Activated T-cell treated with anti-CD3 and anti-CD28 coated beads, Interleukin-2, amount 50 U/mL, for 4 hours (primary cell): ENCODE results near the gene HMGCS1. TPM values are rescaled to one million over a fixed set of nuclear protein-coding genes. Genes with fewer than 3 reads are reported as not detected.
A peak's percentile ranks its signal among the peaks of the same experiment; 100 is the strongest.
"Not testable (repeated sequence)": the region's sequence is repeated elsewhere in the genome, so short reads cannot be mapped to it uniquely, and the experiment has no call there.

Experiments
- ATAC-seq, 2 donors: fragments of 200-7000 bp; cut with Tn5 transposase; one replicate each; pipeline ENCODE4 v1.10.0; 2021
- DNase-seq: peaks from one replicate; pipeline ENCODE4 v3.0.0-alpha.2; 2020
- H3K27me3 Mint-ChIP-seq: one replicate; pipeline ENCODE4 v1.8.0; 2021; ENCODE audit warnings: low read depth, mixed read lengths
- H3K36me3 Mint-ChIP-seq: one replicate; pipeline ENCODE4 v1.8.0; 2022; ENCODE audit warnings: mixed read lengths; ENCODE audit not compliant: insufficient read depth
- H3K4me1 Mint-ChIP-seq: one replicate; pipeline ENCODE4 v1.8.0; 2021; ENCODE audit warnings: low read depth, mixed read lengths
- H3K4me3 Mint-ChIP-seq: one replicate; pipeline ENCODE4 v1.8.0; 2021; ENCODE audit warnings: mild to moderate bottlenecking, moderate library complexity, mixed read lengths
- H3K9me3 Mint-ChIP-seq: one replicate; pipeline ENCODE4 v1.8.0; 2021; ENCODE audit warnings: mixed read lengths
- total RNA-seq, 3 donors: library from RNA; stranded (reverse); gene quantifications; one replicate each; pipeline ENCODE4 v1.2.1, GENCODE V29; 2021

HMGCS1 gene
- total RNA-seq, 3 donors from 2014 or later = 96.5 to 122 (median 106) TPM

DNA sequence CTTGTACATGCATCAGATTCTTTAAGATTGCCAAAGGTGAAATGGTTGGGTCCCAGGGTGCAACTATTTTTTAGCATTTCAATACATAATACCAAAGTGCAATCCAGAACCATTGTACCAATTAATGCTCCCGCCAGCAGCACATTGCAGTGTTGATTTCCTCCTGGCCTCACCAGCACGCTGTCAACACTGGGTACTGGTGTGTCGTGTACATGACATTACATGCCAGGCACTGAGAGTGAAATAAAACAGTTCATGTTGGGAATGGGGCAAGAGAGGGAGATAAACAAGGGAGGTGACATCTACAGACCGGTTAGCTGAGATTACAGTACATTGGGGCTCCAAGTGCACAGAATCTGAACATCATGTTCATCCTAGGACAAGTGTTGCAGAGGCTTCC lies 37.8 kb downstream of the HMGCS1 start:
- peaks cover 17% of the 10 kb centered on the region for H3K27me3 Mint-ChIP-seq
- no peak overlapping the region for H3K4me3 Mint-ChIP-seq
- H3K36me3 Mint-ChIP-seq = no peaks in the 10 kb centered on the region
- ATAC-seq (no peak), DNase-seq (no peak)
- no peaks in the 10 kb centered on the region for H3K4me1 Mint-ChIP-seq
- no peaks in the 10 kb centered on the region for H3K9me3 Mint-ChIP-seq

DNA sequence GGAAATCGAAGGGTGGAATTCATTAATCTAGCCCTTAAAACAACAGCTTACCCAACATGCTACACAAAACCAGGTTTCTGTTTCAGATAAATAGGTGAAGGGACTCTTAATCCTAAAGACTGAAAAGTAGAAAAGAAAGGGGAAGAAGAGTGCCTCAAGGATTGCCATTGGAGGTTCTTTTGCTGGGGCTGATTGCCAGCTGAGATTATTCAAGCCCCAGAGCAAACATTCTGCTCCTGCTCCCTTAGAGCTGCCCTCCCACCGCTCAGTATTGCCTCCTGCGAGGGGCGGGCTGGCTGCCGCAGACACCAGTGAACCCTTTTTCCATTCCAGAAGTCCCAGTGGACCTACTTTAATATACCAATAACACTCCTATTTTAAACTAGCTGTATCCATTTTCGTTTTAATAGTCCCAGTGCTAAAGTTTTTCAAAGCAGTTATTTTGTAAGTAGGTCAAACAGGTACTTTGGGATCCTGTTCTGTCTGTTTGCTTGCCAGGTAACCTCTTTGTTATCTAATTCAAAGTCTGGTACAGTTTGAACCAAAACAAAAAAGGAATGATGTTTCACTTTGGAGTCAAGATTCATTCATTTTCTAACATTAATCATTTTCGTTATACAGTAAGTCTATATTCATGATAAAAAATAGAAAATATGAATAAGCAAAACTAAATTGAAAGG lies 38.6 kb downstream of the HMGCS1 start:
- Mint-ChIP-seq H3K4me1 (no peaks in the 10 kb centered on the region), H3K9me3 (no peaks in the 10 kb centered on the region), H3K36me3 (no peaks in the 10 kb centered on the region), H3K4me3 (no peak overlapping the region), H3K27me3 (peaks cover 22% of the 10 kb centered on the region)
- ATAC-seq = no peak
- no peak for DNase-seq

DNA sequence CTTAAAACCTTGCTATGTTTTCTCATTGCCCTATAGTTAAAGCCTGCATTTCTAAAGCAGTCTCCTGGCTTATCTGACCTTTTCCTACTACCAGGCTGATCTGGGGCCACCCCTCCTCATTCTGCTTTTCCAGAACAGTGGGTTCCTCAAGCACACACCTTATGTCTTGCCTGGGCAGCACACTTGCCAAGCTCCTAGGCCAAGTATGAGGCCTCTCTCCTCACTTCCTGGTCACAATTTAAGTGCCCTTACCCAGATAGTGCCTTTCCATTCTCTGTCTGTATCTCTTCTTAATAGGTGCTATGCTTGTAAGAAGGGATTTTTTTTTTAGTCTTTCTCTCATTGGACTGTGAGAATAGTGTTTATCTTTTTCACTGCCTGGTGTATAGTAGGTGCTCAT lies 39.7 kb downstream of the HMGCS1 start:
- DNase-seq (no peak), ATAC-seq (no peak)
- Mint-ChIP-seq H3K27me3 (peaks cover 24% of the 10 kb centered on the region), H3K36me3 (no peaks in the 10 kb centered on the region), H3K9me3 (no peaks in the 10 kb centered on the region), H3K4me1 (no peaks in the 10 kb centered on the region), H3K4me3 (no peak overlapping the region)

DNA sequence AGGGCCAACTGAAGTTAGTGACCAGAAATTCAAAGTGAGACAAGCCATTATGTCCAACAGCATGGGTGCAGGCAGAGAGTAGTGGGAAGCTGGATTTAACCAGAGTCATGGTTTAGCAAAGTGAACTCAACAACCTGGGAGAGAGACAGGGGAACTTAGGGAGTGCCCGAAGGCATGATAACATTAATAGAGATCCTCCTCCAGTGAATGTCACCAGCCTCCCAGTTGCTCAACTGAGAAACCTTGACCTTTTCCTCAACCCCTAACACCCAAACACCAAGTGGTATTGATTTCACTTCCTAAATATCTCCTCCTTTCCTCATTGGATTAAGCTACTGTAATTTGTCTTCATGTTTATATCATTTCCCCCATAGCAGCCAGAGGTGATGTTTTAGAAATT lies 42.6 kb downstream of the HMGCS1 start:
- Mint-ChIP-seq H3K4me1 (peaks cover 3% of the 10 kb centered on the region), H3K27me3 (peaks cover 35% of the 10 kb centered on the region), H3K9me3 (peaks cover 12% of the 10 kb centered on the region), H3K36me3 (peaks cover 1% of the 10 kb centered on the region), H3K4me3 (no peak overlapping the region)
- DNase-seq (no peak), ATAC-seq (no peak)

DNA sequence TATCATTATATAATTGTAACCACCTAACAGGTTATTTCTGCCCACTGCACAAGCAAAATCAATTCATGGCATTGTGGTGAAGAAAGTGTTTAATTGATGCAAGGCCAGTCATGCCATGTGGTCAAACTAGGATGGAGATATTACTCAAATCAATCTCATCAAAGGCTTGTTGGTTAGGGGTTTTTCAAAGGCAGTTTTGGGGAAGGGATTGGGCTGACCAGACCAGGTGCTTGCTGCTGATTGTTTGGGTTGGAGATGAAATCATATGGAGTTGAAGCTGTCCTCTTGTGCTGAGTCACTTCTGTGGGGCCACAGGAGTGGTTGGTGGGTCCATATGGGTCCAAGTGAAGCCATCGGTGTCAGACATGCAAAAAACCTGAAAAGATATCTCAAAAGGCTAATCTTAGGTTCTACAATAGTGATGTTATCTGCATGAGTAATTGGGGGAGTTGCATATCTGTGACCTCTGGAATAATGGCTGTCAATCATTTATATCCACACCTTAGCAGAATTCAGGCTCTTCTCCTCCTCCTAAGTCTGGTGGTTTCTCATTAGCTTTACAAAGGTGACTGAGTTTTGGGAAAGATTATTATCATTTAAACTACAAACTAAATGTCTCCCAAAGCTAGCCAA lies 44.9 kb downstream of the HMGCS1 start:
- peaks cover 12% of the 10 kb centered on the region for H3K9me3 Mint-ChIP-seq
- DNase-seq (no peak), ATAC-seq (no peak)
- peaks cover 45% of the 10 kb centered on the region for H3K27me3 Mint-ChIP-seq
- peaks cover 3% of the 10 kb centered on the region for H3K4me1 Mint-ChIP-seq
- H3K36me3 Mint-ChIP-seq = peaks cover 1% of the 10 kb centered on the region
- H3K4me3 Mint-ChIP-seq = no peak overlapping the region

DNA sequence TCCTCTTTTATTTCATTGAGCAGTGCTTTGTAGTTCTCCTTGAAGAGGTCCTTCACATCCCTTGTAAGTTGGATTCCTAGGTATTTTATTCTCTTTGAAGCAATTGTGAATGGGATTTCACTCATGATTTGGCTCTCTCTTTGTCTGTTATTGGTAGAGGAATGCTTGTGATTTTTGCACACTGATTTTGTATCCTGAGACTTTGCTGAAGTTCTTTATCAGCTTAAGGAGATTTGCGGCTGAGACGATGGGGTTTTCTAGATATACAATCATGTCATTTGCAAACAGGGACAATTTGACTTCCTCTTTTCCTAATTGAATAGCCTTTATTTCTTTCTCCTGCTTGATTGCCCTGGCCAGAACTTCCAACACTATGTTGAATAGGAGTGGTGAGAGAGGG lies 50.9 kb downstream of the HMGCS1 start:
- peaks cover 29% of the 10 kb centered on the region for H3K27me3 Mint-ChIP-seq
- H3K4me3 Mint-ChIP-seq = not testable (repeated sequence)

DNA sequence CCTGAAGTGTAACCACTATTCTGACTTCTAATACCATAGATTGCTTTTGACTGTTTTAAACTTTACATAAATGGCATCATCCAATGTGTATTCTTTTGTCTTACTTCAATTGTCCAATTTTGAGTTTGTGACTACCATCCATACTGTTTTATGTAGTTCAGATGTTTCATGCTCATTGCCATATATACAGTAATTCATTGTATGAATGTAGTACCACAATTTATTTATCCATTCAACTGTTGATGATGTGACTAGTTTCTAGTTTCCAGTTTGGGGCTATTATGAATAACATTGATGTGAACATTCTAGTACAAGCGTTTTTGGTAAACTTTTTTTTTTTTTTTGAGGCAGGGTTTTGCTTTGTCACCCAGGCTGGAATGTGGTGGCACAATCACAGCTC lies 55.1 kb downstream of the HMGCS1 start:
- no peak for DNase-seq
- Mint-ChIP-seq H3K27me3 (peaks cover 23% of the 10 kb centered on the region), H3K4me1 (no peaks in the 10 kb centered on the region), H3K36me3 (no peaks in the 10 kb centered on the region), H3K4me3 (no peak overlapping the region), H3K9me3 (no peaks in the 10 kb centered on the region)
- no peak for ATAC-seq

More for the DNA sequence above, 50.9 kb downstream of the HMGCS1 start:
- not testable (repeated sequence) for H3K4me1 Mint-ChIP-seq, H3K36me3 Mint-ChIP-seq, H3K9me3 Mint-ChIP-seq, DNase-seq, ATAC-seq

DNA sequence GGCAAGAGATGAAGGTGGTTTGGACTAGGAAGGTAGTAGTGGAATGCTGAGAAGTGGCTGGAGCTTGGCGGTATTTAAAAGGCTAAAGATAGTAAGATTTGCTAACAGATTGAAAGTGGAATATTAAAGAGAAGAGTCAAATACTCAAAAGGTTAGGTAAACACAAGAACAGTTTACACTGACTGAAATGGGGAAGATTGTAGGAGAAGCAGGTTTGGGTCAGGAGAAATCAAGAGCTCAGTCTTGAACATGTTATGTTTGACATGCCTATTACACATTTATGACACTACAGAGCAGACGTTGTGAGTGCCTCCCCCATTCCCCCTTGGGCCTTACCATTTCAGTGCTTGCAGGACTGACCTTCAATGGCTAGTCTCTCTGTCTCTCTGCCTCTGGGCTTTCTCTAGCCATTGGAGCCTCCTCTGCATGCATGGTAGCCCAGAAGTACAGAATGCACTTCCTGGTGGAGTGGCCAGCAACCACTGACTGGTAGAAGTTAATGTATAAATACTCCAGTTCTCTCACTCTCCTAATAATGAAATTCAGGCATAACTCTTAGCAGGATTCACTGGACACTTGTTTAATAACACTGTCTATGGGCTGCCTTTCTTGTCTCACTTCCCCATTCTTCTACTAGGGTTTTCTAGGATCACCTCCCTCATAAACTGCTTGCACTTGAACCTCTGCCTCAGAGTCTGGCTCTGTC lies 56.8 kb downstream of the HMGCS1 start:
- Mint-ChIP-seq H3K4me1 (no peaks in the 10 kb centered on the region), H3K9me3 (no peaks in the 10 kb centered on the region), H3K36me3 (no peaks in the 10 kb centered on the region), H3K4me3 (no peak overlapping the region), H3K27me3 (peaks cover 18% of the 10 kb centered on the region)
- ATAC-seq (no peak), DNase-seq (no peak)

DNA sequence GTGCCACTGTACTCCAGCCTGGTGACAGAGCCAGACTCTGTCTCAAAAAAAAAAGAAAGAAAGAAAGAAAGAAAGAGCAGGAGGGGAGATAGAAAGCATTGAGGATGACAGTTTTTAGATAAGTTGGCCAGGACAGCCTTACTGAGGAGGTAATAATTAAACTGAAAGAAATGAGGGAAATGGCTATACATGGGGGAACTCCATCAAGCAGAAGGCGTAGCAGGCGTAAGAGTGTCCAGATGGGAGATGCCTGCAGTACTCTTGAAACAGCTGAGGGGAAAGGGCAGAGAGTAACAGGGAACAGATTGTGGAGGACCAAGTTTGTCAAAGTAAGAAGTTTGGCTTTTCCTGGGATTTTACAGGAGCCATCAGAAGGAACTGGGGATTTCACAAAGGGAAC lies 57.5 kb downstream of the HMGCS1 start:
- H3K36me3 Mint-ChIP-seq = no peaks in the 10 kb centered on the region
- no peaks in the 10 kb centered on the region for H3K9me3 Mint-ChIP-seq
- H3K27me3 Mint-ChIP-seq = peaks cover 15% of the 10 kb centered on the region
- DNase-seq (no peak), ATAC-seq (no peak)
- H3K4me3 Mint-ChIP-seq = no peak overlapping the region
- H3K4me1 Mint-ChIP-seq = no peaks in the 10 kb centered on the region

DNA sequence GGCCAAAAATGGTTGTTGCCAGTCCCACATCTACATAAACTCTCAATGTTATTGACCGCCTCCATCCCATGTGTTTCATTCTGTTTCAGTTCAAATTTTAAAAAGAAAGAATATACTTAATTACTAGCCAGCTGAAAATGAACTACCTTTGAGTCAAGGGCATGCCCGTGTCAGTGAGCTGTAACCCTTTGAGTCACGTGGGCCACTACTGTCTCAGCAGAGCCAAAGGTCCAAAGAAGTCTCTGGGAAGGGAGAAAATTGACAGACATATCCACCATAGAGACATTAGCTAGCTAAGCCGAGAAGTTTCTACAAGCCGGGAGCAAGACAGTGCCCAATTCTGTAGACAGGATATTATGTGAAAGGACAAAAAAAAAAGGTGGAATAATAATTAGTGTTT lies 61.5 kb downstream of the HMGCS1 start:
- H3K36me3 Mint-ChIP-seq = no peaks in the 10 kb centered on the region
- no peaks in the 10 kb centered on the region for H3K4me1 Mint-ChIP-seq
- no peak for DNase-seq
- no peaks in the 10 kb centered on the region for H3K9me3 Mint-ChIP-seq
- H3K4me3 Mint-ChIP-seq = no peak overlapping the region
- ATAC-seq = no peak
- H3K27me3 Mint-ChIP-seq = peaks cover 15% of the 10 kb centered on the region

DNA sequence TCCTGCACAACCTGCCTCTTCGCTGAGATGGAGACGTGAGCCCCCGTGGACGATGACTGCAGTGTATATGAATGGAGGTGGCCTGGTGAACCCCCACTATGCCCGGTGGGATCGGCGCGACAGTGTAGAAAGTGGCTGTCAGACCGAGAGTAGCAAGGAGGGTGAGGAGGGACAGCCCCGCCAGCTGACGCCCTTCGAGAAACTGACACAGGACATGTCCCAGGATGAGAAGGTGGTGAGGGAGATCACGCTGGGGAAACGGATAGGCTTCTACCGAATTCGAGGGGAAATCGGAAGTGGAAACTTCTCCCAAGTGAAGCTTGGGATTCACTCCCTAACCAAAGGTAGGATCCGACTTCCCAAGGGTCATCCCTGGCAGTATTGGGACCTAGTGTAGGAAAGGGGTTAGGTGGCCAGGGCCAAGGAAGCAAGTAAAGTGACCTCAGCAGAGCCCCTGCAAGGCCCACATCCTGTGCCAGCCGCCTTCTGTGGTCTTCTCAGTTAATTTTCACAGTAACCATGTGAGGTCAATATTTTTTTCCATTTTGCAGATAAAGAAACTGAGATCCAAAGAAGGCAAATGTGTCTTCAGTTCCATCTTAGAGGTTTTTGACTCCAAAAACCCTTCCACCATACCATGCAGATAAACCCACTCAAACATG lies 67.4 kb downstream of the HMGCS1 start:
- ATAC-seq = no peak
- Mint-ChIP-seq H3K27me3 (peaks cover 19% of the 10 kb centered on the region), H3K4me1 (no peaks in the 10 kb centered on the region), H3K36me3 (no peaks in the 10 kb centered on the region), H3K4me3 (no peak overlapping the region), H3K9me3 (no peaks in the 10 kb centered on the region)
- no peak for DNase-seq

DNA sequence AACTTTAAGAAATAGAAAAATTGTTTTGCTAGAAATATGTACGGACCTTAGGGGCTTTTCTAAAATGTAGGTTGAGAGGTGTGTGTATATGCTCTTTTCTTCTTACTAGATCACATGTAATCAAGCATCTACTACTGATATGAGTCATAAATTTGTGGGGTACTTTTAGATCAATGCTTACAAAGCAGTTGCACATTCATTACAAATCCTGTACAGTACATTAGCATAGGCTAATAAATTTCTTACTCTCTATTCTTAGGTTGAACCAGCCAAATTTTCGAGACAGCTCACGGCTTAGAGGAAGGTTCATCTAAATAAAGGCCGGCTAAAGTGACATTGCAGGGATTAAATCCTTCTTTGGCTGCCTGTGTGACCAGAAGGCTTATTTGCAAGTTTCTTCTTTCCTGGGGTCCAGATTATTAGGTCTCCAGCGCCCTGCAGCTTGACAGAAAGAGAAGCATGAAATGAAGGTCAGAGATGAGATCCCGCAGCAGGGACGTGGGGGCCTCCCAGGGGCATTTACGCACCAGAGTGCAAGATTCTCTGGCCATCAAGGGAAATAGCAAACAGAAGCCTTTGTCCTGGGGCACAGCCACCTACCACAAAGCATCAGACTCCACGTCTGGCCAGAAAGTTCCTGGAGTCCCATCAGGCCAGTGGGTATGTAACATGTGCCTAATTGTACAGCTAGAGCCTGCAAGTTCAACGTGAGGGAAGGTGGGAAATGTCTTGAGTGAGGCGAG lies 68.2 kb downstream of the HMGCS1 start:
- Mint-ChIP-seq H3K4me3 (no peak overlapping the region), H3K4me1 (no peaks in the 10 kb centered on the region), H3K27me3 (peaks cover 19% of the 10 kb centered on the region), H3K36me3 (no peaks in the 10 kb centered on the region), H3K9me3 (no peaks in the 10 kb centered on the region)
- ATAC-seq (peak; percentile 23 to 32), DNase-seq (no peak)

DNA sequence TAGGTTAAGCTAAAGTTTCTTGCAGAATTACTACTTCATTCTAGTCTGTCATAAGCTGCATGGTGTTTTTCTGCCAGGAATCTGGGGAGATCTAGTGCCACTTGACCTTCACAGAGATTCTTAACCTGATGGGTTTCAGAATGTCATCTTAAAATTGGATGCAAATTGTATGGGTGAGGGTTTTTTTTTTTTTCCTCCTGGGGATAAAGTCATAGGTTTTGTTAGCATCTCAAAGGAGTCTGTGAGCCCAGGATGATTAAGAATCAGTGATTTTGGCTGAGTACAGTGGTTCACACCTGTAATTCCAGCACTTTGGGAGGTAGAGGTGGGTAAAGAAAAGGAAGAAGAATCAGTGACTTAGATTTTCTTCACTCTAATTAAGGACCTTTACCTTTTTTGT lies 69.9 kb downstream of the HMGCS1 start:
- no peak overlapping the region for H3K4me3 Mint-ChIP-seq
- H3K4me1 Mint-ChIP-seq = no peaks in the 10 kb centered on the region
- peaks cover 18% of the 10 kb centered on the region for H3K27me3 Mint-ChIP-seq
- no peaks in the 10 kb centered on the region for H3K9me3 Mint-ChIP-seq
- DNase-seq (no peak), ATAC-seq (no peak)
- H3K36me3 Mint-ChIP-seq = no peaks in the 10 kb centered on the region

DNA sequence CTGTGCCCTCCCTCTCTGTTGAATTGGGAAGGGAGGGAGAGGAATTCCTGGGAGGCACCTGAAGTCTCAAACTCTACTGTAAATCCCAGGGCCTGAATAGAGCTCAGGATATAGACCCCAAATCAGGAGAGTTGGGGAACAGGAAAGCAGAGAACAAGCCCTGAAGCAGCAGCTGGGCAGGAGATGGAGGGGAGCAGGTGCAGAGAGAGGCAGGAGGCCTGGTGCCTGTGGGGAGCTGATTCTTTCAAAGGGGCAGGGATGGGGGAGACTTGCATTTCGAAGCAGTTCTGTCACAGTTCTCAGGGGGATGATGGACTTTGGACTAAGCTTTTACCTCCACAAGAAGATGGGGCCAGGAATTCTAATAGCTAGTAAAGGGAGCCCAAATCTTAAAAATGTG lies 71.0 kb downstream of the HMGCS1 start:
- no peak overlapping the region for H3K4me3 Mint-ChIP-seq
- no peaks in the 10 kb centered on the region for H3K36me3 Mint-ChIP-seq
- H3K4me1 Mint-ChIP-seq = no peaks in the 10 kb centered on the region
- ATAC-seq (no peak), DNase-seq (no peak)
- peaks cover 17% of the 10 kb centered on the region for H3K27me3 Mint-ChIP-seq
- no peaks in the 10 kb centered on the region for H3K9me3 Mint-ChIP-seq
